ENCODE measurements around the gene CBLN1. TPM values are rescaled to one million over a fixed set of nuclear protein-coding genes. Genes with fewer than 3 reads are reported as not detected.

The CBLN1 gene
- not detected for total RNA-seq

GRCh38 chr16:49281480-49281842 lies at the start of gene CBLN1:
Gene CBLN1, minus strand, starts transcription at chr16:49281838. Its CDS starts 373 bp downstream, at chr16:49281465.
- Mint-ChIP-seq H3K36me3 (no peaks in the 10 kb centered on the region), H3K27me3 (peaks cover 85% of the 10 kb centered on the region), H3K4me3 (peak within 1 kb of the TSS; percentile 56), H3K27ac (no peak within 1 kb of the TSS), H3K4me1 (peaks cover 5% of the 10 kb centered on the region), H3K9me3 (no peaks in the 10 kb centered on the region)
- no peak for DNase-seq

GRCh38 chr16:49330562-49331201 lies 49.0 kb upstream of the CBLN1 start:
- Mint-ChIP-seq H3K36me3 (no peaks in the 10 kb centered on the region), H3K27ac (no peak overlapping the region), H3K27me3 (peaks cover 4% of the 10 kb centered on the region), H3K9me3 (no peaks in the 10 kb centered on the region), H3K4me3 (no peak overlapping the region), H3K4me1 (no peaks in the 10 kb centered on the region)
- no peak for DNase-seq

- no peak overlapping the region for H3K4me3 Mint-ChIP-seq
- H3K36me3 Mint-ChIP-seq = no peaks in the 10 kb centered on the region
- peaks cover 17% of the 10 kb centered on the region for H3K27me3 Mint-ChIP-seq
- no peaks in the 10 kb centered on the region for H3K4me1 Mint-ChIP-seq
- no peaks in the 10 kb centered on the region for H3K9me3 Mint-ChIP-seq
- H3K27ac Mint-ChIP-seq = no peak overlapping the region
- no peak for DNase-seq
These were observed 46.7 kb upstream of the CBLN1 start for GRCh38 chr16:49328325-49328724.

- Mint-ChIP-seq H3K36me3 (no peaks in the 10 kb centered on the region), H3K4me1 (no peaks in the 10 kb centered on the region), H3K9me3 (no peaks in the 10 kb centered on the region), H3K27me3 (peaks cover 17% of the 10 kb centered on the region), H3K4me3 (no peak overlapping the region), H3K27ac (no peak overlapping the region)
- no peak for DNase-seq
These were observed 45.8 kb upstream of the CBLN1 start for GRCh38 chr16:49327466-49327865.

GRCh38 chr16:49324703-49325102 lies 43.1 kb upstream of the CBLN1 start:
- no peak for DNase-seq
- peaks cover 22% of the 10 kb centered on the region for H3K27me3 Mint-ChIP-seq
- H3K4me1 Mint-ChIP-seq = no peaks in the 10 kb centered on the region
- H3K27ac Mint-ChIP-seq = no peak overlapping the region
- H3K36me3 Mint-ChIP-seq = no peaks in the 10 kb centered on the region
- H3K4me3 Mint-ChIP-seq = no peak overlapping the region
- H3K9me3 Mint-ChIP-seq = peaks cover 5% of the 10 kb centered on the region

- DNase-seq = no peak
- Mint-ChIP-seq H3K36me3 (no peaks in the 10 kb centered on the region), H3K27ac (no peak overlapping the region), H3K27me3 (peaks cover 22% of the 10 kb centered on the region), H3K4me3 (no peak overlapping the region), H3K4me1 (no peaks in the 10 kb centered on the region), H3K9me3 (peaks cover 4% of the 10 kb centered on the region)
These were observed 34.0 kb upstream of the CBLN1 start for GRCh38 chr16:49315602-49316001.

GRCh38 chr16:49312389-49312985 lies 30.8 kb upstream of the CBLN1 start:
- Mint-ChIP-seq H3K27ac (no peak overlapping the region), H3K36me3 (no peaks in the 10 kb centered on the region), H3K4me3 (no peak overlapping the region), H3K4me1 (no peaks in the 10 kb centered on the region), H3K27me3 (peaks cover 11% of the 10 kb centered on the region), H3K9me3 (no peaks in the 10 kb centered on the region)
- no peak for DNase-seq

- H3K27ac Mint-ChIP-seq = no peak overlapping the region
- peaks cover 11% of the 10 kb centered on the region for H3K27me3 Mint-ChIP-seq
- no peaks in the 10 kb centered on the region for H3K9me3 Mint-ChIP-seq
- no peaks in the 10 kb centered on the region for H3K36me3 Mint-ChIP-seq
- H3K4me1 Mint-ChIP-seq = no peaks in the 10 kb centered on the region
- no peak overlapping the region for H3K4me3 Mint-ChIP-seq
- DNase-seq = no peak
These were observed 30.2 kb upstream of the CBLN1 start for GRCh38 chr16:49311823-49312222.

GRCh38 chr16:49307176-49307575 lies 25.5 kb upstream of the CBLN1 start:
- no peaks in the 10 kb centered on the region for H3K4me1 Mint-ChIP-seq
- DNase-seq = no peak
- H3K27ac Mint-ChIP-seq = no peak overlapping the region
- no peak overlapping the region for H3K4me3 Mint-ChIP-seq
- no peaks in the 10 kb centered on the region for H3K9me3 Mint-ChIP-seq
- H3K27me3 Mint-ChIP-seq = peaks cover 16% of the 10 kb centered on the region
- H3K36me3 Mint-ChIP-seq = no peaks in the 10 kb centered on the region

GRCh38 chr16:49305406-49305805 lies 23.8 kb upstream of the CBLN1 start:
- Mint-ChIP-seq H3K36me3 (no peaks in the 10 kb centered on the region), H3K27me3 (peaks cover 21% of the 10 kb centered on the region), H3K27ac (no peak overlapping the region), H3K4me3 (no peak overlapping the region), H3K4me1 (no peaks in the 10 kb centered on the region), H3K9me3 (no peaks in the 10 kb centered on the region)
- DNase-seq = no peak

GRCh38 chr16:49292413-49292812 lies 10.8 kb upstream of the CBLN1 start:
- H3K36me3 Mint-ChIP-seq = no peaks in the 10 kb centered on the region
- H3K4me1 Mint-ChIP-seq = no peaks in the 10 kb centered on the region
- peaks cover 11% of the 10 kb centered on the region for H3K27me3 Mint-ChIP-seq
- DNase-seq = no peak
- H3K9me3 Mint-ChIP-seq = no peaks in the 10 kb centered on the region
- no peak overlapping the region for H3K27ac Mint-ChIP-seq
- no peak overlapping the region for H3K4me3 Mint-ChIP-seq

- H3K9me3 Mint-ChIP-seq = no peaks in the 10 kb centered on the region
- H3K4me1 Mint-ChIP-seq = peaks cover 3% of the 10 kb centered on the region
- peaks cover 42% of the 10 kb centered on the region for H3K27me3 Mint-ChIP-seq
- no peak for DNase-seq
- H3K36me3 Mint-ChIP-seq = no peaks in the 10 kb centered on the region
- H3K4me3 Mint-ChIP-seq = no peak overlapping the region
- H3K27ac Mint-ChIP-seq = no peak overlapping the region
These were observed 5.9 kb upstream of the CBLN1 start for GRCh38 chr16:49287572-49287971.

GRCh38 chr16:49284962-49285361 lies 3.3 kb upstream of the CBLN1 start:
- Mint-ChIP-seq H3K4me3 (no peak overlapping the region), H3K27me3 (peaks cover 56% of the 10 kb centered on the region)
- DNase-seq = no peak

GRCh38 chr16:49283376-49284049 lies 1.9 kb upstream of the CBLN1 start:
- no peak overlapping the region for H3K4me3 Mint-ChIP-seq
- no peaks in the 10 kb centered on the region for H3K36me3 Mint-ChIP-seq
- no peak overlapping the region for H3K27ac Mint-ChIP-seq
- peaks cover 70% of the 10 kb centered on the region for H3K27me3 Mint-ChIP-seq
- no peak for DNase-seq
- peaks cover 5% of the 10 kb centered on the region for H3K4me1 Mint-ChIP-seq
- H3K9me3 Mint-ChIP-seq = no peaks in the 10 kb centered on the region

More at GRCh38 chr16:49284962-49285361, 3.3 kb upstream of the CBLN1 start:
- H3K27ac Mint-ChIP-seq = no peak overlapping the region
- H3K36me3 Mint-ChIP-seq = no peaks in the 10 kb centered on the region
- H3K9me3 Mint-ChIP-seq = no peaks in the 10 kb centered on the region
- H3K4me1 Mint-ChIP-seq = peaks cover 5% of the 10 kb centered on the region

GRCh38 chr16:49282690-49283375 lies 1.2 kb upstream of the CBLN1 start:
- Mint-ChIP-seq H3K4me1 (peaks cover 5% of the 10 kb centered on the region), H3K27me3 (peaks cover 74% of the 10 kb centered on the region), H3K9me3 (no peaks in the 10 kb centered on the region), H3K4me3 (peak overlapping the region; percentile 56), H3K36me3 (no peaks in the 10 kb centered on the region), H3K27ac (no peak overlapping the region)
- no peak for DNase-seq
